K562 (cell line): ENCODE results near the gene NSRP1. TPM values are rescaled to one million over a fixed set of nuclear protein-coding genes. Genes with fewer than 3 reads are reported as not detected.

Experiments
- BHLHE40 ChIP-seq: IDR thresholded peaks from 2 replicates; pipeline ENCODE4 v1.6.1; 2011; ENCODE audit warnings: low read length, improper control_type of control experiment
- CBX3 ChIP-seq, 2 experiments: IDR thresholded peaks; 1 replicate in 1 of 2; 2 replicates in 1 of 2; pipeline ENCODE4 v1.6.1; 2012; ENCODE audit warnings: inconsistent platforms in 2 of 2, low read length in 2 of 2, borderline replicate concordance in 1 of 2, control low read depth in 1 of 2
- FOXK2 ChIP-seq, 2 experiments: fragments of 450-650 bp; IDR thresholded peaks in 1 of 2; conservative IDR thresholded peaks in 1 of 2; 2 replicates each; pipeline ENCODE4 v1.6.1; 2016; ENCODE audit warnings: low read depth in 2 of 2, mild to moderate bottlenecking in 1 of 2
- HMG20A ChIP-seq: fragments of 450-650 bp; formaldehyde crosslinking; conservative IDR thresholded peaks from 2 replicates; pipeline ENCODE4 v1.4.0; 2020; ENCODE audit warnings: mild to moderate bottlenecking, mixed read lengths
- HNRNPK ChIP-seq: fragments of 200-400 bp; formaldehyde crosslinking; IDR thresholded peaks from one replicate; pipeline ENCODE4 v1.6.1; 2018; ENCODE audit warnings: mild to moderate bottlenecking, low read depth, low read length; ENCODE audit not compliant: poor library complexity, severe bottlenecking
- RBM39 ChIP-seq: fragments of 200-400 bp; formaldehyde crosslinking; optimal IDR thresholded peaks from 2 replicates; pipeline ENCODE3; 2018; ENCODE audit warnings: low read depth, low read length
- ZMIZ1 ChIP-seq, 2 experiments: fragments of 150-350 bp in 1 of 2; IDR thresholded peaks; 2 replicates each; pipeline ENCODE4 v1.6.1; 2012 to 2016; ENCODE audit warnings: low read depth in 2 of 2, low read length in 2 of 2, mild to moderate bottlenecking in 1 of 2, moderate library complexity in 1 of 2
- ZNF316 ChIP-seq: fragments of 450-650 bp; IDR thresholded peaks from 2 replicates; pipeline ENCODE4 v1.6.1; 2016
- ZNF384 ChIP-seq: IDR thresholded peaks from 2 replicates; pipeline ENCODE4 v1.6.1; 2012; ENCODE audit warnings: low read depth, low read length, improper control_type of control experiment
- ZNF41 ChIP-seq: fragments of 250-450 bp; sonication (Bioruptor Pico); conservative IDR thresholded peaks from 2 replicates; pipeline ENCODE4 v1.4.0; 2020; ENCODE audit warnings: mild to moderate bottlenecking
- ZZZ3 ChIP-seq: fragments of 450-650 bp; IDR thresholded peaks from 2 replicates; pipeline ENCODE4 v1.6.1; 2016; ENCODE audit warnings: antibody characterized with exemption, mild to moderate bottlenecking, moderate library complexity
- polyA plus RNA-seq, 8 experiments: library from polyadenylated mRNA; depleted of rRNA in 4 of 8; stranded (reverse) in 5 of 8; unstranded in 3 of 8; fragments of >200 nt; fragmentation: Nextera tagmentation in 2 of 8; fragmentation: Illumina TruSeq in 1 of 8; extraction: Ambion mirVana in 2 of 8; extraction: Trizol in 1 of 8; gene quantifications; 2 replicates each; pipeline versions ENCODE4 v1.2.1 to v1.2.3, GENCODE V29; 2011 to 2014; ENCODE audit warnings: inconsistent platforms in 1 of 8, missing spikeins in 1 of 8
- total RNA-seq, 7 experiments: library from RNA; depleted of rRNA in 6 of 7; stranded (reverse); fragments of >200 nt in 6 of 7; fragmentation: Illumina TruSeq in 2 of 7; extraction: Trizol in 2 of 7; gene quantifications; 2 replicates each; pipeline versions ENCODE4 v1.2.1 to v1.2.3, GENCODE V29; 2011 to 2021; ENCODE audit warnings: low replicate concordance in 1 of 7
- TF ChIP-seq, protein P1 (sequence below): fragments of 250-450 bp; sonication (Bioruptor Pico); IDR thresholded peaks from 2 replicates; pipeline ENCODE4 v1.4.0; 2020
- TF ChIP-seq, protein P2 (sequence below): fragments of 250-450 bp; sonication (Bioruptor Pico); IDR thresholded peaks from 2 replicates; pipeline ENCODE4 v1.4.0; 2020
- TF ChIP-seq, protein P3 (sequence below): fragments of 250-450 bp; sonication (Bioruptor Pico); IDR thresholded peaks from 2 replicates; pipeline ENCODE4 v1.4.0; 2020; ENCODE audit warnings: mild to moderate bottlenecking

Gene NSRP1
- total and polyA plus RNA-seq, 9 of the 15 experiments (the other 6 are each of a cell fraction or from before 2014, with no cell fraction given), result 18.4 to 68.6 (median 32.7) TPM

DNA sequence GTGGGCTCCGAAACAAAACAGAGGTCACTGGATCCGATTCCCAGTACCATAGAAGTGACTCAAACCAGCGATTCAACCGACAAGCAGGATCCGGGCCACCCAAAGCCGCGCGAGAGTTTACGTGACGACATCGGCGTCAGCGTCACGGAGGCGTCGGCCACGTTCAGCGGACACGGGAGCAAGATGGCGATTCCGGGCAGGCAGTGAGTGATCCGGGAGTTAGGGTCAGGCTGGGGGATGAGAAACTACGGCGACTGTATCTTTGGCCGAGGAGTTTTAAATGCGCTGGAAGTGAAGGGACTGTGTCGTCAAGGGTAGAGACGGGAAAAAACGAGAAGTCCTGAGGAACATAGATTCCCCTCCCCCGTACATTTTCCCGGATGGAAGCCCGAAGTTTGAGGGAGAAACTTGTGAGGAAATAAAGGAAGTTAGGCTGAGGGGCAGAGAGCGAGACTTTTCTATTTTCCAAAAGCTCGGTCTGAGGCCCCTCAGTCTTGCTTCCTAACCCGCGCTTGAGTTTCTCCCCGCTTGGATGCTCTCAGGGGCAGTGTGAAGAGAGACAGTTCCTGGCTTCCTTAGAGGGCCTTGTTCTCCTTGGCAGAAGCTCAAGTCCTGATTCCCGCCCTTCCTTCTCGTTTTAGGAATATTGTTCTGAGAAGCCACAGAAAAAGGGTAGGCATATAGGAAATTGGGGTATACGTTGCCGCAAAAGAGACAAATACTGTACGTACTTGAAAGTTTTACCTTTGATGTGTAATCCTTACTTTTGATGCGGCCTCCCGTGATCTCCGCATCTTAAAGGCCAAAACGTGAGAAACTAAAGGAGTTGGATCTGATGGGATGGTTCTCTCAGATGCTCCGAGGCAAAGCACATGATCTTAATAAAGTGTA, at the start of gene NSRP1 (continued):
- TF ChIP-seq, protein P1, sequence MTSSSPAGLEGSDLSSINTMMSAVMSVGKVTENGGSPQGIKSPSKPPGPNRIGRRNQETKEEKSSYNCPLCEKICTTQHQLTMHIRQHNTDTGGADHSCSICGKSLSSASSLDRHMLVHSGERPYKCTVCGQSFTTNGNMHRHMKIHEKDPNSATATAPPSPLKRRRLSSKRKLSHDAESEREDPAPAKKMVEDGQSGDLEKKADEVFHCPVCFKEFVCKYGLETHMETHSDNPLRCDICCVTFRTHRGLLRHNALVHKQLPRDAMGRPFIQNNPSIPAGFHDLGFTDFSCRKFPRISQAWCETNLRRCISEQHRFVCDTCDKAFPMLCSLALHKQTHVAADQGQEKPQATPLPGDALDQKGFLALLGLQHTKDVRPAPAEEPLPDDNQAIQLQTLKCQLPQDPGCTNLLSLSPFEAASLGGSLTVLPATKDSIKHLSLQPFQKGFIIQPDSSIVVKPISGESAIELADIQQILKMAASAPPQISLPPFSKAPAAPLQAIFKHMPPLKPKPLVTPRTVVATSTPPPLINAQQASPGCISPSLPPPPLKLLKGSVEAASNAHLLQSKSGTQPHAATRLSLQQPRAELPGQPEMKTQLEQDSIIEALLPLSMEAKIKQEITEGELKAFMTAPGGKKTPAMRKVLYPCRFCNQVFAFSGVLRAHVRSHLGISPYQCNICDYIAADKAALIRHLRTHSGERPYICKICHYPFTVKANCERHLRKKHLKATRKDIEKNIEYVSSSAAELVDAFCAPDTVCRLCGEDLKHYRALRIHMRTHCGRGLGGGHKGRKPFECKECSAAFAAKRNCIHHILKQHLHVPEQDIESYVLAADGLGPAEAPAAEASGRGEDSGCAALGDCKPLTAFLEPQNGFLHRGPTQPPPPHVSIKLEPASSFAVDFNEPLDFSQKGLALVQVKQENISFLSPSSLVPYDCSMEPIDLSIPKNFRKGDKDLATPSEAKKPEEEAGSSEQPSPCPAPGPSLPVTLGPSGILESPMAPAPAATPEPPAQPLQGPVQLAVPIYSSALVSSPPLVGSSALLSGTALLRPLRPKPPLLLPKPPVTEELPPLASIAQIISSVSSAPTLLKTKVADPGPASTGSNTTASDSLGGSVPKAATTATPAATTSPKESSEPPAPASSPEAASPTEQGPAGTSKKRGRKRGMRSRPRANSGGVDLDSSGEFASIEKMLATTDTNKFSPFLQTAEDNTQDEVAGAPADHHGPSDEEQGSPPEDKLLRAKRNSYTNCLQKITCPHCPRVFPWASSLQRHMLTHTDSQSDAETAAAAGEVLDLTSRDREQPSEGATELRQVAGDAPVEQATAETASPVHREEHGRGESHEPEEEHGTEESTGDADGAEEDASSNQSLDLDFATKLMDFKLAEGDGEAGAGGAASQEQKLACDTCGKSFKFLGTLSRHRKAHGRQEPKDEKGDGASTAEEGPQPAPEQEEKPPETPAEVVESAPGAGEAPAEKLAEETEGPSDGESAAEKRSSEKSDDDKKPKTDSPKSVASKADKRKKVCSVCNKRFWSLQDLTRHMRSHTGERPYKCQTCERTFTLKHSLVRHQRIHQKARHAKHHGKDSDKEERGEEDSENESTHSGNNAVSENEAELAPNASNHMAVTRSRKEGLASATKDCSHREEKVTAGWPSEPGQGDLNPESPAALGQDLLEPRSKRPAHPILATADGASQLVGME (CRISPR knock-in tag), result 0 out of 2 replicates have a peak, but pooled peaks have one; percentile 53
- TF ChIP-seq, protein P2, sequence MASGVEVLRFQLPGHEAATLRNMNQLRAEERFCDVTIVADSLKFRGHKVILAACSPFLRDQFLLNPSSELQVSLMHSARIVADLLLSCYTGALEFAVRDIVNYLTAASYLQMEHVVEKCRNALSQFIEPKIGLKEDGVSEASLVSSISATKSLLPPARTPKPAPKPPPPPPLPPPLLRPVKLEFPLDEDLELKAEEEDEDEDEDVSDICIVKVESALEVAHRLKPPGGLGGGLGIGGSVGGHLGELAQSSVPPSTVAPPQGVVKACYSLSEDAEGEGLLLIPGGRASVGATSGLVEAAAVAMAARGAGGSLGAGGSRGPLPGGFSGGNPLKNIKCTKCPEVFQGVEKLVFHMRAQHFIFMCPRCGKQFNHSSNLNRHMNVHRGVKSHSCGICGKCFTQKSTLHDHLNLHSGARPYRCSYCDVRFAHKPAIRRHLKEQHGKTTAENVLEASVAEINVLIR (CRISPR knock-in tag), result peak; percentile 71; the same call in 1 of the 2 replicates
- TF ChIP-seq ZNF316, result no peak
- TF ChIP-seq ZNF384, result no peak
- TF ChIP-seq CBX3 (IDR thresholded peaks at IDR 0.05; ENCODE audit: borderline replicate concordance in 1 of 2, low read length in 2 of 2), result peak in 1 of 2 experiments; percentile 15; a peak in 1 of 3 replicates
- TF ChIP-seq ZZZ3, result peak; percentile 37; the same call in 1 of the 2 replicates
- TF ChIP-seq RBM39, result no peak
- TF ChIP-seq HMG20A, result 0 out of 2 replicates have a peak, but pooled peaks have one; percentile 21
- TF ChIP-seq ZMIZ1 (IDR thresholded peaks at IDR 0.05; ENCODE audit: low read depth in 2 of 2, low read length in 2 of 2), result peak in 1 of 2 experiments; percentile 67; a peak in 2 of 4 replicates
- TF ChIP-seq ZNF41 (CRISPR knock-in tag), result no peak
- peak; percentile 76 for TF ChIP-seq BHLHE40
- TF ChIP-seq, protein P3, sequence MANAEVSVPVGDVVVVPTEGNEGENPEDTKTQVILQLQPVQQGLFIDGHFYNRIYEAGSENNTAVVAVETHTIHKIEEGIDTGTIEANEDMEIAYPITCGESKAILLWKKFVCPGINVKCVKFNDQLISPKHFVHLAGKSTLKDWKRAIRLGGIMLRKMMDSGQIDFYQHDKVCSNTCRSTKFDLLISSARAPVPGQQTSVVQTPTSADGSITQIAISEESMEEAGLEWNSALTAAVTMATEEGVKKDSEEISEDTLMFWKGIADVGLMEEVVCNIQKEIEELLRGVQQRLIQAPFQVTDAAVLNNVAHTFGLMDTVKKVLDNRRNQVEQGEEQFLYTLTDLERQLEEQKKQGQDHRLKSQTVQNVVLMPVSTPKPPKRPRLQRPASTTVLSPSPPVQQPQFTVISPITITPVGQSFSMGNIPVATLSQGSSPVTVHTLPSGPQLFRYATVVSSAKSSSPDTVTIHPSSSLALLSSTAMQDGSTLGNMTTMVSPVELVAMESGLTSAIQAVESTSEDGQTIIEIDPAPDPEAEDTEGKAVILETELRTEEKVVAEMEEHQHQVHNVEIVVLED (CRISPR knock-in tag), result peak; percentile 94
- peak in 1 of 2 experiments; percentile 41; a peak in 2 of 4 replicates for TF ChIP-seq FOXK2 (conservative IDR thresholded peaks at IDR 0.05 in 1 of 2, IDR thresholded peaks at IDR 0.05 in 1 of 2; ENCODE audit: low read depth in 2 of 2)
- TF ChIP-seq HNRNPK, result no peak
